SU-DHL-6 (cell line): ENCODE data around the gene LHPP.

Source experiments
- H2AFZ ChIP-seq: fragments of 200-600 bp; sonication (generic); 2 replicates; pipeline ENCODE4 v1.6.1; 2014; ENCODE audit warnings: low read depth, mild to moderate bottlenecking, moderate library complexity, mixed read lengths, antibody characterized with exemption, low read length; ENCODE audit not compliant: severe bottlenecking
- H3F3A ChIP-seq: fragments of 200-600 bp; shearing (Covaris generic); 2 replicates; pipeline ENCODE4 v1.6.0; 2016; ENCODE audit warnings: antibody characterized with exemption, mild to moderate bottlenecking; ENCODE audit not compliant: insufficient read depth
- H3K27ac ChIP-seq: fragments of 200-600 bp; sonication (generic); 2 replicates; pipeline ENCODE4 v1.5.1; 2016; ENCODE audit warnings: low read depth, mild to moderate bottlenecking, low read length, moderate library complexity, mixed read lengths
- H3K27me3 ChIP-seq: fragments of 200-600 bp; sonication (generic), shearing (Covaris generic); 2 replicates; pipeline ENCODE4 v1.6.0; 2014; ENCODE audit warnings: mild to moderate bottlenecking, low read length
- H3K36me3 ChIP-seq: fragments of 200-600 bp; sonication (generic); 2 replicates; pipeline ENCODE4 v1.6.1; 2014; ENCODE audit warnings: mild to moderate bottlenecking, low read length, mixed read lengths
- H3K4me2 ChIP-seq: fragments of 300-600, 200-600 bp; shearing (Covaris generic), sonication (generic); 2 replicates; pipeline ENCODE4 v1.6.0; 2014; ENCODE audit warnings: low read length, low read depth, mild to moderate bottlenecking; ENCODE audit not compliant: poor library complexity, severe bottlenecking
- H3K4me3 ChIP-seq: fragments of 200-600 bp; sonication (generic); 2 replicates; pipeline ENCODE4 v1.5.1; 2014; ENCODE audit warnings: antibody characterized with exemption, low read length, mild to moderate bottlenecking, mixed read lengths; ENCODE audit not compliant: insufficient read depth, poor library complexity, severe bottlenecking
- H3K79me2 ChIP-seq: fragments of 200-600 bp; sonication (generic); 2 replicates; pipeline ENCODE4 v1.6.1; 2014; ENCODE audit warnings: mild to moderate bottlenecking, low read length, moderate library complexity; ENCODE audit not compliant: insufficient read depth
- H3K9ac ChIP-seq: fragments of 200-600 bp; sonication (generic); 2 replicates; pipeline ENCODE4 v1.7.0; 2014; ENCODE audit warnings: mild to moderate bottlenecking, low read length
- H3K9me2 ChIP-seq: fragments of 200-600 bp; sonication (generic); replicated peaks from 2 replicates; pipeline ENCODE4 v1.6.1; 2014; ENCODE audit warnings: low read length; ENCODE audit not compliant: insufficient read depth
- H3K9me3 ChIP-seq: fragments of 200-600 bp; sonication (generic); 2 replicates; pipeline ENCODE4 v1.6.1; 2014; ENCODE audit warnings: low read length, mixed read lengths; ENCODE audit not compliant: insufficient read depth
- H4K20me1 ChIP-seq: fragments of 200-600 bp; sonication (generic); 2 replicates; pipeline ENCODE4 v1.6.1; 2014; ENCODE audit warnings: low read depth, mild to moderate bottlenecking, antibody characterized with exemption, low read length, moderate library complexity, mixed read lengths
- EZH2phosphoT487 ChIP-seq: fragments of 200-600 bp; sonication (generic), shearing (Covaris generic); conservative IDR thresholded peaks from 2 replicates; pipeline ENCODE4 v1.6.1; 2018; ENCODE audit warnings: mild to moderate bottlenecking, antibody characterized with exemption, low read length, moderate library complexity, mixed read lengths
- TF ChIP-seq, protein P1 (sequence below): fragments of 200-600 bp; sonication (generic); IDR thresholded peaks from one replicate; pipeline ENCODE4 v1.5.1; 2017; ENCODE audit warnings: antibody characterized with exemption, mild to moderate bottlenecking, low read length, moderate library complexity; ENCODE audit not compliant: insufficient read depth, poor library complexity, severe bottlenecking

The LHPP gene

DNA sequence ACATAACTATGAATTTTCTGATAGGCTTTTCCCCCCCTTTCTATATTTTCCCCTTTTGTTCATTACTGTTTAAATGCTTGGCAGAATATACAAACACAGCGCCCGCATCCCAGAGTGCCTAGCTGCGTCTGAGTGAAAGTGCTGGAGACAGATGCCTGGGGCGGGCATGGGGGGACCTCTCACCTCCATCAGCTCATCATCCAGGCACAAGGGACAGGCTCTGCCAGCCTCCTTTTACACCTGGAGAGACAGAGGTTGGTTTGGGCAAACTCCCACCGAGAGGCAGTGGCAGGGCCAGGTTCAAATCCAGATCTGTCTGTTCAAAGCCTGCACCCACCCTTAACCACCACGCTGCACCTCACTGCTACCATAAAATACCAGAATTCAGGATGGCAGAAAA, 178.0 kb downstream of the LHPP start:
- H3K4me3 ChIP-seq = no peak overlapping the region
- peaks cover 99% of the 10 kb centered on the region for H3K79me2 ChIP-seq
- no peak for TF ChIP-seq EZH2phosphoT487
- TF ChIP-seq, protein P1, sequence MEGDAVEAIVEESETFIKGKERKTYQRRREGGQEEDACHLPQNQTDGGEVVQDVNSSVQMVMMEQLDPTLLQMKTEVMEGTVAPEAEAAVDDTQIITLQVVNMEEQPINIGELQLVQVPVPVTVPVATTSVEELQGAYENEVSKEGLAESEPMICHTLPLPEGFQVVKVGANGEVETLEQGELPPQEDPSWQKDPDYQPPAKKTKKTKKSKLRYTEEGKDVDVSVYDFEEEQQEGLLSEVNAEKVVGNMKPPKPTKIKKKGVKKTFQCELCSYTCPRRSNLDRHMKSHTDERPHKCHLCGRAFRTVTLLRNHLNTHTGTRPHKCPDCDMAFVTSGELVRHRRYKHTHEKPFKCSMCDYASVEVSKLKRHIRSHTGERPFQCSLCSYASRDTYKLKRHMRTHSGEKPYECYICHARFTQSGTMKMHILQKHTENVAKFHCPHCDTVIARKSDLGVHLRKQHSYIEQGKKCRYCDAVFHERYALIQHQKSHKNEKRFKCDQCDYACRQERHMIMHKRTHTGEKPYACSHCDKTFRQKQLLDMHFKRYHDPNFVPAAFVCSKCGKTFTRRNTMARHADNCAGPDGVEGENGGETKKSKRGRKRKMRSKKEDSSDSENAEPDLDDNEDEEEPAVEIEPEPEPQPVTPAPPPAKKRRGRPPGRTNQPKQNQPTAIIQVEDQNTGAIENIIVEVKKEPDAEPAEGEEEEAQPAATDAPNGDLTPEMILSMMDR = no peak
- H3K27ac ChIP-seq = peak overlapping the region; percentile 12
- no peak overlapping the region for H3K4me2 ChIP-seq
- no peaks in the 10 kb centered on the region for H4K20me1 ChIP-seq
- peaks cover 12% of the 10 kb centered on the region; the same call in 1 of the 2 replicates for H3F3A ChIP-seq
- H3K36me3 ChIP-seq = peaks cover 7% of the 10 kb centered on the region; the same call in 1 of the 2 replicates
- H3K9ac ChIP-seq = no peak overlapping the region
- no peaks in the 10 kb centered on the region for H3K9me2 ChIP-seq
- H3K27me3 ChIP-seq = no peaks in the 10 kb centered on the region
- H2AFZ ChIP-seq = no peak overlapping the region
- no peaks in the 10 kb centered on the region for H3K9me3 ChIP-seq

DNA sequence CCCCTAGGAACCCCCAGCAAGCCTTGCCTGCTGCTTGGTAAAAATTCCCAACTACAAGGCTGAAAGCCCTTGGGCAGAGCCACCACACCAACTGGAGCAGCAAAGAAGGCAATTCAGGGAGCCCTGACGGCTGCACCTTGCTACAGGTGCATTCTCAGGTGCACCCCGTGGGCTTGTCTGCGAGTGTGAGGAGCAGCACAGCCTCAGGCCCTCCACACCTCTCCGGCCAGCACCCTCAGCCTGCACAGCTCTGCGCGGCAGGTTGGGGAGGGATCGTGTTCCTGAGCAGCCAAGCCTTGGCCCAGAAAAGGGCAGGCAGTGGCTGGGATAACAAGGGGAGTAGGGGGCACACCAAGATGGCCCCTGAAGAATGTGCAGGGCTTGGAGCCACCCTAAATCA, 178.4 kb downstream of the LHPP start:
- Histone ChIP-seq H3K36me3 (peaks cover 7% of the 10 kb centered on the region; the same call in 1 of the 2 replicates), H3K9ac (no peak overlapping the region), H3K9me2 (no peaks in the 10 kb centered on the region)

DNA sequence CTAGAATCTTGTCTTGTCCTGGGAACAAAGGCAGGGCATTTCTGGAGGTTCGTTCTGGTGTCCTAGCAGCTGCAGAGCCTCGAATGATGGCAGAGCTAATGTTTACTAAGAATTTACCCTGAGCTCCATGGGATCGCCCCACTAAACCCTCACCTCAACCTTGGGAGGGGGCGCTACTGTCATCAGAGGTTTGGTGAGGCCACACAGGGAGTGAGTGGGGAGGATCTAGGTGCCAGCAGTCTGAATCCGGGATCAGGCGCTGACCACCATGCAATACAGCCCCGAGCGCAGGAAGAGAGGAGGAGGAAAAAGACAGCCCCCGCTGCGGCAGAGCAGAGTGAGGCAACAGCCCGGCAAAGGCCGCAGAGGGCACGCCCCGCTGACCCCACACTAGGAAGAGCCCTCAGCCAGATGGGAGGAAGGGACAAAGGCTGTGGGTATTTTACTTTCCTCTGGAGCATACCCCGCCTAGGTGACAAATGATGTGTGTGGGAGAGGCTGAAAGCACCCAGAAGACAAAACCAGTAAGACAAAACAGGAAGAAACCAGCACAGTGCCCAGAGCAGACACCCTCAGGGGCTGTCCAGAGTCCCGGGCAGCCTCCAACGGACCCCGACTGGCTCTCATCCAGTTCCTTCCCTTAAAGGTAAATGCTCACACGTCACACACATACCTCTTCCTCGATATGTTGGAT, 179.1 kb downstream of the LHPP start:
- no peak overlapping the region for H2AFZ ChIP-seq
- H4K20me1 ChIP-seq = no peaks in the 10 kb centered on the region
- H3K27ac ChIP-seq = peak overlapping the region; percentile 67
- H3K9me3 ChIP-seq = no peaks in the 10 kb centered on the region
- peaks cover 5% of the 10 kb centered on the region; the same call in 1 of the 2 replicates for H3K36me3 ChIP-seq
- peak overlapping the region; percentile 22; the same call in 1 of the 2 replicates for H3K9ac ChIP-seq
- no peak overlapping the region for H3K4me3 ChIP-seq
- peaks cover 10% of the 10 kb centered on the region; the same call in 1 of the 2 replicates for H3F3A ChIP-seq
- TF ChIP-seq, protein P1 = no peak
- no peak for TF ChIP-seq EZH2phosphoT487
- no peaks in the 10 kb centered on the region for H3K9me2 ChIP-seq
- H3K79me2 ChIP-seq = peaks cover 99% of the 10 kb centered on the region
- no peaks in the 10 kb centered on the region for H3K27me3 ChIP-seq
- peak overlapping the region; percentile 26 for H3K4me2 ChIP-seq

More for the DNA sequence above, 178.4 kb downstream of the LHPP start:
- H3K27ac ChIP-seq = peak overlapping the region; percentile 12
- no peak overlapping the region for H2AFZ ChIP-seq
- H3K79me2 ChIP-seq = peaks cover 99% of the 10 kb centered on the region
- TF ChIP-seq, protein P1 = no peak
- no peak for TF ChIP-seq EZH2phosphoT487
- no peak overlapping the region for H3K4me3 ChIP-seq
- no peaks in the 10 kb centered on the region for H4K20me1 ChIP-seq
- peaks cover 10% of the 10 kb centered on the region; the same call in 1 of the 2 replicates for H3F3A ChIP-seq
- H3K27me3 ChIP-seq = no peaks in the 10 kb centered on the region
- no peak overlapping the region for H3K4me2 ChIP-seq
- no peaks in the 10 kb centered on the region for H3K9me3 ChIP-seq
